ENCODE measurements around the gene GIMAP6.

- no peak for TF ChIP-seq CTCF (IDR thresholded peaks at IDR 0.05; ENCODE audit: insufficient read depth, low read length)
- no peak for TF ChIP-seq POLR2AphosphoS5 (IDR thresholded peaks at IDR 0.05; ENCODE audit: low read depth)
These were observed 33.0 kb upstream of the GIMAP6 start for GRCh38 chr7:150665089-150665748.

Data from HL-60 (cell line).